IMR-90 (cell line): ENCODE data around the gene TNFRSF25. TPM values are rescaled to one million over a fixed set of nuclear protein-coding genes. Genes with fewer than 3 reads are reported as not detected.

Source experiments
- ATAC-seq: fragments of 200-7000 bp; cut with Tn5 transposase; 2 replicates; pipeline ENCODE4 v1.9.1; 2020; ENCODE audit warnings: low read depth, mild to moderate bottlenecking, moderate library complexity
- BruUV-seq: library from RNA; stranded (reverse); fragments of 400-500 nt; replicated peaks from 2 replicates; lab custom pipeline; 2021; lab: Mats Ljungman, UMichigan
- CTCF ChIA-PET: fragments of 300-600 bp; formaldehyde crosslinking; extraction: SDS; loops from one replicate; lab custom pipeline; 2021; ENCODE audit warnings: antibody characterized with exemption; lab: Yijun Ruan, JAX
- POLR2A ChIA-PET: fragments of 300-600 bp; sonication (Branson Sonifier 250); formaldehyde crosslinking; loops from one replicate; lab custom pipeline; 2022; ENCODE audit warnings: antibody characterized with exemption; ENCODE audit not compliant: unreplicated experiment; lab: Charles Lee
- DNase-seq: peaks from one replicate; pipeline ENCODE4 v3.0.0; 2013
- H2AFZ ChIP-seq: replicated peaks from 2 replicates; pipeline ENCODE3; 2013; ENCODE audit warnings: low read length, mild to moderate bottlenecking; ENCODE audit not compliant: poor library complexity
- H2AK5ac ChIP-seq: 2 replicates; pipeline ENCODE4 v1.6.1; 2013; ENCODE audit warnings: low read depth, low read length, inconsistent platforms
- H2AK9ac ChIP-seq: replicated peaks from 2 replicates; pipeline ENCODE3; 2013; ENCODE audit warnings: mild to moderate bottlenecking, low read depth, low read length, moderate library complexity; ENCODE audit not compliant: poor library complexity
- H2BK120ac ChIP-seq: 2 replicates; pipeline ENCODE4 v1.6.1; 2013; ENCODE audit warnings: low read depth, low read length, inconsistent platforms
- H2BK15ac ChIP-seq: 3 replicates; pipeline ENCODE4 v1.6.1; 2013; ENCODE audit warnings: low read depth, low read length, inconsistent platforms
- H2BK20ac ChIP-seq: 2 replicates; pipeline ENCODE4 v1.6.1; 2013; ENCODE audit warnings: low read depth, mild to moderate bottlenecking, inconsistent platforms, low read length, moderate library complexity
- H2BK5ac ChIP-seq: 2 replicates; pipeline ENCODE4 v1.6.1; 2013; ENCODE audit warnings: mild to moderate bottlenecking, low read depth, low read length, inconsistent platforms; ENCODE audit not compliant: poor library complexity, severe bottlenecking
- H3K14ac ChIP-seq: replicated peaks from 2 replicates; pipeline ENCODE4 v1.6.1; 2013; ENCODE audit warnings: low read depth, low read length, inconsistent platforms
- H3K18ac ChIP-seq: 2 replicates; pipeline ENCODE4 v1.6.1; 2013; ENCODE audit warnings: low read depth, low read length, control low read depth
- H3K23ac ChIP-seq: 2 replicates; pipeline ENCODE4 v1.6.1; 2013; ENCODE audit warnings: low read depth, low read length, inconsistent platforms
- H3K27ac ChIP-seq: 2 replicates; pipeline ENCODE4 v1.5.1; 2013; ENCODE audit warnings: mild to moderate bottlenecking, control low read depth, low read length; ENCODE audit not compliant: insufficient read depth
- H3K27me3 ChIP-seq: 2 replicates; pipeline ENCODE4 v1.6.1; 2013; ENCODE audit warnings: low read length; ENCODE audit not compliant: control insufficient read depth, insufficient read depth
- H3K36me3 ChIP-seq: 2 replicates; pipeline ENCODE4 v1.6.1; 2013; ENCODE audit warnings: low read length, mixed read lengths; ENCODE audit not compliant: control insufficient read depth, insufficient read depth
- H3K4ac ChIP-seq: 2 replicates; pipeline ENCODE4 v1.6.1; 2013; ENCODE audit warnings: low read depth, low read length, inconsistent platforms
- H3K4me1 ChIP-seq: 2 replicates; pipeline ENCODE4 v1.6.1; 2013; ENCODE audit warnings: low read length, mixed read lengths; ENCODE audit not compliant: control insufficient read depth, insufficient read depth
- H3K4me2 ChIP-seq: 2 replicates; pipeline ENCODE4 v1.6.1; 2013; ENCODE audit warnings: low read depth, mild to moderate bottlenecking, control low read depth, low read length, moderate library complexity
- H3K4me3 ChIP-seq: 2 replicates; pipeline ENCODE4 v1.5.1; 2013; ENCODE audit warnings: low read depth, mild to moderate bottlenecking, control low read depth, low read length, moderate library complexity; ENCODE audit not compliant: insufficient read depth
- H3K56ac ChIP-seq: 2 replicates; pipeline ENCODE4 v1.6.1; 2013; ENCODE audit warnings: low read length, inconsistent platforms; ENCODE audit not compliant: insufficient read depth; ENCODE audit errors: extremely low read depth
- H3K79me1 ChIP-seq, 2 experiments: 2 replicates each; pipeline ENCODE4 v1.6.1; 2013; ENCODE audit warnings: low read length in 2 of 2, inconsistent platforms in 1 of 2, low read depth in 1 of 2
- H3K9ac ChIP-seq: 2 replicates; pipeline ENCODE4 v1.6.1; 2013; ENCODE audit warnings: low read depth, low read length, control low read depth
- H3K9me1 ChIP-seq: 2 replicates; pipeline ENCODE4 v1.6.1; 2013; ENCODE audit warnings: low read length, inconsistent platforms; ENCODE audit not compliant: insufficient read depth
- H3K9me3 ChIP-seq: 2 replicates; pipeline ENCODE4 v1.6.1; 2013; ENCODE audit warnings: low read length; ENCODE audit not compliant: control insufficient read depth, insufficient read depth
- H4K20me1 ChIP-seq: 2 replicates; pipeline ENCODE4 v1.6.1; 2013; ENCODE audit warnings: low read length, inconsistent platforms; ENCODE audit not compliant: insufficient read depth
- H4K5ac ChIP-seq: 2 replicates; pipeline ENCODE4 v1.6.1; 2013; ENCODE audit warnings: mild to moderate bottlenecking, low read depth, low read length, control low read depth
- H4K8ac ChIP-seq, 2 experiments: 2 replicates each; pipeline ENCODE4 v1.6.1; 2013; ENCODE audit warnings: low read depth in 2 of 2, low read length in 2 of 2, control low read depth in 1 of 2, inconsistent platforms in 1 of 2
- H4K91ac ChIP-seq: 2 replicates; pipeline ENCODE4 v1.6.1; 2013; ENCODE audit warnings: low read depth, low read length, inconsistent platforms; ENCODE audit not compliant: insufficient read depth
- BHLHE40 ChIP-seq: fragments of 150-350 bp; IDR thresholded peaks from 2 replicates; pipeline ENCODE4 v1.6.1; 2016; ENCODE audit warnings: mild to moderate bottlenecking, low read depth, low read length
- CEBPB ChIP-seq: IDR thresholded peaks from 2 replicates; pipeline ENCODE4 v1.6.1; 2012; ENCODE audit warnings: low read depth, low read length, improper control_type of control experiment
- ELK1 ChIP-seq: fragments of 150-350 bp; IDR thresholded peaks from 2 replicates; pipeline ENCODE4 v1.6.1; 2016; ENCODE audit warnings: low read depth, mild to moderate bottlenecking, low read length, moderate library complexity, borderline replicate concordance
- FOS ChIP-seq: fragments of 150-350 bp; IDR thresholded peaks from 2 replicates; pipeline ENCODE4 v1.6.1; 2016; ENCODE audit warnings: low read depth, low read length
- MAFK ChIP-seq: IDR thresholded peaks from 2 replicates; pipeline ENCODE4 v1.6.1; 2012; ENCODE audit warnings: low read depth, low read length, improper control_type of control experiment
- MAZ ChIP-seq: IDR thresholded peaks from 2 replicates; pipeline ENCODE4 v1.6.1; 2012; ENCODE audit warnings: low read depth, mild to moderate bottlenecking, low read length, improper control_type of control experiment, moderate library complexity, borderline replicate concordance
- MXI1 ChIP-seq: IDR thresholded peaks from 2 replicates; pipeline ENCODE4 v1.6.1; 2012; ENCODE audit warnings: low read depth, mild to moderate bottlenecking, low read length, moderate library complexity, borderline replicate concordance
- NFE2L2 ChIP-seq: fragments of 150-350 bp; IDR thresholded peaks from 2 replicates; pipeline ENCODE4 v1.6.1; 2016; ENCODE audit warnings: low read depth, mild to moderate bottlenecking, low read length
- POLR2A ChIP-seq: IDR thresholded peaks from 2 replicates; pipeline ENCODE4 v1.6.1; 2012; ENCODE audit warnings: mild to moderate bottlenecking, low read depth, low read length
- RCOR1 ChIP-seq: IDR thresholded peaks from 2 replicates; pipeline ENCODE4 v1.6.1; 2012; ENCODE audit warnings: mild to moderate bottlenecking, low read length, improper control_type of control experiment; ENCODE audit not compliant: insufficient replicate concordance
- RFX5 ChIP-seq: IDR thresholded peaks from 2 replicates; pipeline ENCODE4 v1.8.0; 2012; ENCODE audit warnings: low read depth, mild to moderate bottlenecking, low read length, moderate library complexity
- SMC3 ChIP-seq: fragments of 150-350 bp; IDR thresholded peaks from 2 replicates; pipeline ENCODE4 v1.6.1; 2016; ENCODE audit warnings: low read depth, mild to moderate bottlenecking, antibody characterized with exemption, low read length, moderate library complexity
- WGBS, 2 experiments: methylation state at CpG; one replicate each; pipeline versions ENCODE4 v1.1.5 to v1.1.7; 2013; ENCODE audit warnings: missing lambda C conversion rate in 2 of 2; ENCODE audit not compliant: insufficient read length in 1 of 2; ENCODE audit errors: extremely low coverage in 2 of 2; 5-methylcytosine and 5-hydroxymethylcytosine counted together
- dilution Hi-C: fragments of 300-500 bp; cut with HindIII; formaldehyde crosslinking; loops from one replicate; pipeline ENCODE4 v1.14.3; 2018; ENCODE audit warnings: low sequenced_read_pairs; ENCODE audit not compliant: unreplicated experiment
- in situ Hi-C: fragments of 300-500 bp; cut with MboI; formaldehyde crosslinking; loops from 3 replicates; pipeline ENCODE4 v1.14.3; 2019; ENCODE audit warnings: low sequenced_read_pairs, inconsistent platforms, mixed read lengths
- intact Hi-C: fragments of 100-400 bp; cut with micrococcal nuclease; formaldehyde crosslinking; loops from 2 replicates; pipeline ENCODE4 v1.10.0; 2022
- polyA plus RNA-seq, 3 experiments: library from polyadenylated mRNA; depleted of rRNA; stranded (reverse); fragments of >200 nt; gene quantifications; 2 replicates each; pipeline ENCODE4 v1.2.3, GENCODE V29; 2012; ENCODE audit warnings: low replicate concordance in 1 of 3
- total RNA-seq: library from RNA; depleted of rRNA; stranded (reverse); fragments of >200 nt; gene quantifications from 2 replicates; pipeline ENCODE4 v1.2.3, GENCODE V29; 2012
- TF ChIP-seq, protein P1 (sequence below): conservative IDR thresholded peaks from 2 replicates; pipeline ENCODE4 v1.5.1; 2012; ENCODE audit warnings: mild to moderate bottlenecking, low read depth, low read length, improper control_type of control experiment

TNFRSF25 gene
- total and polyA plus RNA-seq, 2 of the 4 experiments (the other 2 are of a cell fraction): 1.3 to 11.2 TPM

DNA sequence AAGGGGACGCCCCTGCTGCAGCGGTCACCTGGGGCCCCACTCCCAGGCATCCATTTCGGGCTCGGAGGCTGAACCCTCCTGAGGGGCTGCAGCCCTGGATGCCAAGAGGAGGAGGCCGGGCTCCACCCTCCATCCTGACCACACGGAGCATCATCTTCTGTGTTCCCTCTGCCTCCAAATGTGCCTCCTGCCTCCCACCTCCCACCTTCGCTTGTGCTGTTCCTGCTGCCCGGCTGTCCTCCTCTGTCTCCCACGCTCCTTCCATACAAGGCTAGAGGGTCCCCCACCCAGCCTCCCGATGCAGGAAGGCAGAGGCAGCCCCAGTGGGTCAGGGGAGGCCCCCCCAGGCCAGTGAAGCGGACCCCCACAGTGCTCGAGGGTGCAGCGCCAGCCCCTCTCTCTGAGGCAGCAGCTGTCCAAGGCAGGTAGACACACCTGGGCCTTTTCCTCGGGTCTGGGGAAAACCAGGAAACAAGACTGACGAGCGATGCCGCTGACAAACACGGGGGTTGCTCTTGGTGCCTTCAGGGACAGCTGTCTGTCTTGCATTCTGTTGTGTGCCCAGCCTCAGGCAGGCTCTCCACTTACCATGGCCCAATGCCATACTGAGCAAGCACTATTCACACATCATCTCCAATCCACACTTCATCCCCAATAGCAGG lies 42.3 kb upstream of the TNFRSF25 start:
- H2AFZ ChIP-seq: peak overlapping the region; percentile 41
- H3K14ac ChIP-seq: no peak overlapping the region
- no peak overlapping the region for H3K27ac ChIP-seq
- H2BK20ac ChIP-seq: no peak overlapping the region
- no peaks in the 10 kb centered on the region for H3K79me1 ChIP-seq
- ATAC-seq (no peak), DNase-seq (no peak)
- peaks cover 4% of the 10 kb centered on the region; the same call in 1 of the 2 replicates for H3K27me3 ChIP-seq
- in situ Hi-C loops (no loop called here), dilution Hi-C loops (no loop called here), intact Hi-C loops (no loop called here)
- WGBS, 2 experiments: 81% methylated on average over 6 of the region's 18 CpGs; no CpG with 5 or more reads in 1 of the 2 experiments
- H3K56ac ChIP-seq: no peak overlapping the region
- H2AK5ac ChIP-seq: no peak overlapping the region
- peak overlapping the region; percentile 16 for H2AK9ac ChIP-seq
- H3K4me1 ChIP-seq: no peaks in the 10 kb centered on the region
- no peak overlapping the region for H3K4me3 ChIP-seq
- no peaks in the 10 kb centered on the region for H3K9me1 ChIP-seq
- no peak overlapping the region for H3K23ac ChIP-seq
- no peak overlapping the region for H3K4me2 ChIP-seq
- ChIA-PET CTCF (no interaction called here), POLR2A (no interaction called here)
- H3K18ac ChIP-seq: no peak overlapping the region
- H2BK5ac ChIP-seq: no peak overlapping the region
- no peaks in the 10 kb centered on the region for H3K36me3 ChIP-seq
- no peaks in the 10 kb centered on the region for H3K9me3 ChIP-seq
- H4K8ac ChIP-seq: no peak overlapping the region
- no peak overlapping the region for H2BK15ac ChIP-seq
- H3K9ac ChIP-seq: no peak overlapping the region
- no peak overlapping the region for H2BK120ac ChIP-seq
- no peak overlapping the region for H4K5ac ChIP-seq
- H4K20me1 ChIP-seq: no peaks in the 10 kb centered on the region
- no peak overlapping the region for H4K91ac ChIP-seq
- H3K4ac ChIP-seq: no peak overlapping the region
- no TSS peak for BruUV-seq
- TF ChIP-seq BHLHE40: no peak
- TF ChIP-seq CEBPB: no peak
- TF ChIP-seq MAZ: no peak
- TF ChIP-seq POLR2A: no peak
- TF ChIP-seq SMC3: no peak
- no peak for TF ChIP-seq RFX5
- no peak for TF ChIP-seq ELK1
- TF ChIP-seq RCOR1: no peak
- TF ChIP-seq MXI1: no peak
- TF ChIP-seq MAFK: no peak
- TF ChIP-seq, protein P1, sequence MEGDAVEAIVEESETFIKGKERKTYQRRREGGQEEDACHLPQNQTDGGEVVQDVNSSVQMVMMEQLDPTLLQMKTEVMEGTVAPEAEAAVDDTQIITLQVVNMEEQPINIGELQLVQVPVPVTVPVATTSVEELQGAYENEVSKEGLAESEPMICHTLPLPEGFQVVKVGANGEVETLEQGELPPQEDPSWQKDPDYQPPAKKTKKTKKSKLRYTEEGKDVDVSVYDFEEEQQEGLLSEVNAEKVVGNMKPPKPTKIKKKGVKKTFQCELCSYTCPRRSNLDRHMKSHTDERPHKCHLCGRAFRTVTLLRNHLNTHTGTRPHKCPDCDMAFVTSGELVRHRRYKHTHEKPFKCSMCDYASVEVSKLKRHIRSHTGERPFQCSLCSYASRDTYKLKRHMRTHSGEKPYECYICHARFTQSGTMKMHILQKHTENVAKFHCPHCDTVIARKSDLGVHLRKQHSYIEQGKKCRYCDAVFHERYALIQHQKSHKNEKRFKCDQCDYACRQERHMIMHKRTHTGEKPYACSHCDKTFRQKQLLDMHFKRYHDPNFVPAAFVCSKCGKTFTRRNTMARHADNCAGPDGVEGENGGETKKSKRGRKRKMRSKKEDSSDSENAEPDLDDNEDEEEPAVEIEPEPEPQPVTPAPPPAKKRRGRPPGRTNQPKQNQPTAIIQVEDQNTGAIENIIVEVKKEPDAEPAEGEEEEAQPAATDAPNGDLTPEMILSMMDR: no peak
- no peak for TF ChIP-seq NFE2L2
- TF ChIP-seq FOS: no peak
